Raji (cell line): ENCODE results near the gene TTC21A.

Experiments
- POLR2A ChIP-seq: IDR thresholded peaks from 2 replicates; pipeline ENCODE4 v1.6.1; 2011; ENCODE audit warnings: low read depth, low read length, control low read depth; ENCODE audit not compliant: insufficient read depth

The TTC21A gene

GRCh38 chr3:39146611-39147591 lies 39.4 kb downstream of the TTC21A start:
- peak; percentile 24; the same call in 1 of the 2 replicates for TF ChIP-seq POLR2A

GRCh38 chr3:39147711-39148434 lies 40.4 kb downstream of the TTC21A start:
- no peak; the same call in 1 of the 2 replicates for TF ChIP-seq POLR2A

- TF ChIP-seq POLR2A = 0 out of 2 replicates have a peak, but pooled peaks have one; percentile 24
Observed at GRCh38 chr3:39148435-39149058, 41.1 kb downstream of the TTC21A start.

GRCh38 chr3:39149059-39149455 lies 41.6 kb downstream of the TTC21A start:
- peak; percentile 25; the same call in 1 of the 2 replicates for TF ChIP-seq POLR2A

- TF ChIP-seq POLR2A = no peak
Observed at GRCh38 chr3:39149498-39150147, 42.1 kb downstream of the TTC21A start.

- TF ChIP-seq POLR2A = no peak
Observed at GRCh38 chr3:39150148-39150802, 42.8 kb downstream of the TTC21A start.

- no peak for TF ChIP-seq POLR2A
Observed at GRCh38 chr3:39150803-39151631, 43.5 kb downstream of the TTC21A start.

GRCh38 chr3:39153977-39154279 lies 46.4 kb downstream of the TTC21A start:
- TF ChIP-seq POLR2A = no peak

GRCh38 chr3:39154280-39155021 lies 47.0 kb downstream of the TTC21A start:
- TF ChIP-seq POLR2A = no peak

- TF ChIP-seq POLR2A = no peak
Observed at GRCh38 chr3:39156421-39156820, 48.9 kb downstream of the TTC21A start.

GRCh38 chr3:39157359-39157758 lies 49.9 kb downstream of the TTC21A start:
- TF ChIP-seq POLR2A = no peak

- TF ChIP-seq POLR2A = no peak
Observed at GRCh38 chr3:39158148-39158715, 50.8 kb downstream of the TTC21A start.

- TF ChIP-seq POLR2A = no peak
Observed at GRCh38 chr3:39164414-39164813, 56.9 kb downstream of the TTC21A start.

GRCh38 chr3:39165518-39165917 lies 58.0 kb downstream of the TTC21A start:
- no peak for TF ChIP-seq POLR2A
